Hepatocyte (in vitro differentiated cells): ENCODE measurements around the gene FA2H. TPM values are rescaled to one million over a fixed set of nuclear protein-coding genes. Genes with fewer than 3 reads are reported as not detected.
"Not testable (repeated sequence)": the region's sequence is repeated elsewhere in the genome, so short reads cannot be mapped to it uniquely, and the experiment has no call there.

ENCODE experiments used
- DNase-seq: peaks from one replicate; pipeline ENCODE4 v3.0.0-alpha.2; 2016; ENCODE audit warnings: low spot score
- H2AFZ ChIP-seq: fragments of 200-600 bp; sonication (generic); 2 replicates; pipeline ENCODE4 v1.6.0; 2016; ENCODE audit warnings: antibody characterized with exemption, mild to moderate bottlenecking
- H3K27ac ChIP-seq: fragments of 200-600 bp; sonication (generic); 2 replicates; pipeline ENCODE4 v1.5.1; 2016; ENCODE audit warnings: mild to moderate bottlenecking
- H3K27me3 ChIP-seq: fragments of 200-600 bp; sonication (generic); 2 replicates; pipeline ENCODE4 v1.6.1; 2016
- H3K36me3 ChIP-seq: fragments of 200-600 bp; sonication (generic); replicated peaks from 2 replicates; pipeline ENCODE4 v1.5.1; 2016; ENCODE audit warnings: low read depth; ENCODE audit not compliant: insufficient read depth
- H3K4me1 ChIP-seq: fragments of 200-600 bp; sonication (generic); 2 replicates; pipeline ENCODE4 v1.5.1; 2016; ENCODE audit warnings: mild to moderate bottlenecking, moderate library complexity; ENCODE audit not compliant: insufficient read depth
- H3K4me2 ChIP-seq: fragments of 200-600 bp; sonication (generic); 2 replicates; pipeline ENCODE4 v1.6.0; 2016
- H3K4me3 ChIP-seq: fragments of 200-600 bp; sonication (generic); 2 replicates; pipeline ENCODE4 v1.5.1; 2016; ENCODE audit warnings: mild to moderate bottlenecking
- H3K79me2 ChIP-seq: fragments of 200-600 bp; sonication (generic); 2 replicates; pipeline ENCODE4 v1.6.0; 2017; ENCODE audit warnings: mild to moderate bottlenecking
- H3K9me2 ChIP-seq: fragments of 200-600 bp; sonication (generic); replicated peaks from 2 replicates; pipeline ENCODE4 v1.6.0; 2017; ENCODE audit warnings: mild to moderate bottlenecking; ENCODE audit not compliant: insufficient read depth
- H3K9me3 ChIP-seq: fragments of 200-600 bp; sonication (generic); 2 replicates; pipeline ENCODE4 v1.5.1; 2016; ENCODE audit warnings: low read depth, mild to moderate bottlenecking
- H4K20me1 ChIP-seq: fragments of 200-600 bp; sonication (generic); 2 replicates; pipeline ENCODE4 v1.6.0; 2016; ENCODE audit warnings: mild to moderate bottlenecking; ENCODE audit not compliant: insufficient read depth, poor library complexity, severe bottlenecking
- CTCF ChIP-seq: fragments of 200-600 bp; sonication (generic); IDR thresholded peaks from 2 replicates; pipeline ENCODE4 v1.5.1; 2016; ENCODE audit warnings: antibody characterized with exemption, mild to moderate bottlenecking; ENCODE audit not compliant: poor library complexity
- EZH2 ChIP-seq: fragments of 200-600 bp; sonication (generic); IDR thresholded peaks from 2 replicates; pipeline ENCODE4 v1.6.1; 2016; ENCODE audit warnings: antibody characterized with exemption, mild to moderate bottlenecking, borderline replicate concordance
- EZH2phosphoT487 ChIP-seq: fragments of 200-600 bp; sonication (generic); IDR thresholded peaks from one replicate; pipeline ENCODE4 v1.6.1; 2018; ENCODE audit warnings: antibody characterized with exemption, mild to moderate bottlenecking, low read depth, moderate library complexity; ENCODE audit not compliant: unreplicated experiment, severe bottlenecking
- WGBS: methylation state at CpG from one replicate; pipeline ENCODE4 v1.1.6; 2016; ENCODE audit warnings: low lambda C conversion rate; ENCODE audit errors: missing lambda C conversion rate; 5-methylcytosine and 5-hydroxymethylcytosine counted together
- polyA plus RNA-seq: library from polyadenylated mRNA; unstranded; fragments of >200 nt; fragmentation: Nextera tagmentation; extraction: Ambion mirVana; gene quantifications from 2 replicates; pipeline ENCODE4 v1.2.1, GENCODE V29; 2016
- total RNA-seq: library from RNA; depleted of rRNA; stranded (reverse); fragments of >200 nt; gene quantifications from 2 replicates; pipeline ENCODE4 v1.2.3, GENCODE V29; 2014

FA2H gene
- total and polyA plus RNA-seq, 2 experiments from 2014 or later: 2.1 to 7.8 TPM

GRCh38 chr16:74793571-74793970 lies 19.0 kb upstream of the FA2H start:
- Histone ChIP-seq H3K27me3 (peaks cover 9% of the 10 kb centered on the region), H3K79me2 (no peaks in the 10 kb centered on the region), H2AFZ (no peak overlapping the region), H3K27ac (no peak overlapping the region), H3K9me2 (no peaks in the 10 kb centered on the region), H3K4me2 (no peak overlapping the region), H3K4me3 (no peak overlapping the region), H4K20me1 (no peaks in the 10 kb centered on the region), H3K36me3 (no peaks in the 10 kb centered on the region), H3K9me3 (no peaks in the 10 kb centered on the region), H3K4me1 (no peaks in the 10 kb centered on the region)
- DNase-seq: no peak
- TF ChIP-seq CTCF (no peak), EZH2phosphoT487 (no peak), EZH2 (no peak)
- 83% methylated on average over 2 of the region's 2 CpGs for WGBS

DNA sequence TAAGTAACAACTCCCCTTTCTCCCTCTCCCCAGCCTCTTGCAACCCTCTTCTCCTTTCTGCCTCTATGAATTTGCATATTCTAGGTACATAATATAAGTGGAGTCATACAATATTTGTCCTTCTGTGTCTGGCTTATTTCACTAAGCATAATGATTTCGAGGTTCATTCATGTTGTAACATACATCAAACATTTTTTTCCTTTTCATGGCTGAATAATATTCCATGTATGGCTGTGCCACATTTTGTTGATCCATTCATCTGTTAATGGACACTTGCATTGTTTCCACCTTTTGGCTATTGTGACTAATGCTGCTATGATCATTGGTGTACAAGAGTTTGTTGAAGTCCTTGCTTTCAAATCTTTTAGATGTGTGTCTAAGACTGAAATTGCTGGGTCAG lies 17.6 kb upstream of the FA2H start:
- WGBS: 100% methylated on average over 1 of the region's 1 CpG
- Histone ChIP-seq H3K4me1 (no peaks in the 10 kb centered on the region), H3K4me2 (no peak overlapping the region), H3K79me2 (no peaks in the 10 kb centered on the region), H3K27me3 (peaks cover 9% of the 10 kb centered on the region), H3K27ac (no peak overlapping the region), H2AFZ (no peak overlapping the region), H4K20me1 (no peaks in the 10 kb centered on the region), H3K36me3 (no peaks in the 10 kb centered on the region), H3K4me3 (no peak overlapping the region), H3K9me3 (no peaks in the 10 kb centered on the region), H3K9me2 (no peaks in the 10 kb centered on the region)
- DNase-seq: no peak
- TF ChIP-seq EZH2: no peak
- TF ChIP-seq CTCF: no peak
- no peak for TF ChIP-seq EZH2phosphoT487

GRCh38 chr16:74791749-74792148 lies 17.1 kb upstream of the FA2H start:
- not testable (repeated sequence) for H3K36me3 ChIP-seq, H3K4me1 ChIP-seq, H3K27me3 ChIP-seq, H3K79me2 ChIP-seq, H2AFZ ChIP-seq, H3K4me2 ChIP-seq, H3K4me3 ChIP-seq, DNase-seq, H3K9me2 ChIP-seq, H4K20me1 ChIP-seq, H3K27ac ChIP-seq, H3K9me3 ChIP-seq
- 91% methylated on average over 2 of the region's 2 CpGs for WGBS

- H3K27me3 ChIP-seq: no peaks in the 10 kb centered on the region
- H3K4me3 ChIP-seq: no peak overlapping the region
- H4K20me1 ChIP-seq: no peaks in the 10 kb centered on the region
- no peak overlapping the region for H3K27ac ChIP-seq
- no peak overlapping the region for H3K4me2 ChIP-seq
- no peaks in the 10 kb centered on the region for H3K9me3 ChIP-seq
- no peaks in the 10 kb centered on the region for H3K79me2 ChIP-seq
- H3K4me1 ChIP-seq: no peaks in the 10 kb centered on the region
- no peak overlapping the region for H2AFZ ChIP-seq
- DNase-seq: no peak
- TF ChIP-seq EZH2: no peak
- TF ChIP-seq EZH2phosphoT487: no peak
- TF ChIP-seq CTCF: no peak
- no peaks in the 10 kb centered on the region for H3K36me3 ChIP-seq
- 73% methylated on average over 7 of the region's 7 CpGs for WGBS
- no peaks in the 10 kb centered on the region for H3K9me2 ChIP-seq
Measured at GRCh38 chr16:74788108-74788507, 13.5 kb upstream of the FA2H start.
